ENCODE measurements around the gene TOR1B. TPM values are rescaled to one million over a fixed set of nuclear protein-coding genes. Genes with fewer than 3 reads are reported as not detected.
A peak's percentile ranks its signal among the peaks of the same experiment; 100 is the strongest.

TOR1B gene
- total RNA-seq, 1 experiment from 2014 or later = 19.0 TPM

DNA sequence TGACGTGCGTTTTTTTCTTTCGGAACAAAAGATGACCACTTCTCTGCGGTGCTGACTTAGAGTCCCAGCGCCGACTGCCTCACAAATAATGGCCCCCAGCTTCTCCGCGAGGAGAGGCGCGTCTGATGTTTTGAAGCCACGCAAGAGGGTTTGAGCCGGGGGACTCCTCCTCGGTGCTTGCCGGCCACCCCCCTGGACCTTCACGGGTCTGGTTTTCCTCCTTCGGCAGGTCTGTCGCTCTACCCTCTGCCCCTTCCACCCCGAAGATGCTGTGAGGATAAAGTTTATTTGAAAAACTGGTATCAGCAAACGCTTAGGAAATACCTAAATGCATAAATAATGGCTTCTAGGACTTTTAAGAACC is 32.9 kb downstream of the TOR1B start:
- DNase-seq (ENCODE audit: low read depth, low spot score) (no peak), ATAC-seq (no peak)
- POLR2A ChIA-PET = no interaction called here
- intact Hi-C loops (cut with micrococcal nuclease) = no loop called here
- H4K20me1 ChIP-seq (ENCODE audit: insufficient read depth) = no peaks in the 10 kb centered on the region
- H2AFZ ChIP-seq (ENCODE audit: low read depth, low read length, poor library complexity, severe bottlenecking) = no peak overlapping the region
- no peaks in the 10 kb centered on the region for H3K9me3 ChIP-seq (ENCODE audit: control insufficient read depth in 1 of 2, insufficient read depth in 1 of 2, low read depth in 1 of 2, low read length in 2 of 2)
- H3K27ac ChIP-seq (ENCODE audit: low read depth, low read length) = peak overlapping the region; percentile 54; the same call in 1 of the 2 replicates
- TF ChIP-seq CBX3 (IDR thresholded peaks at IDR 0.05; ENCODE audit: low read depth) (no peak), SIN3A (IDR thresholded peaks at IDR 0.05; ENCODE audit: low read depth) (no peak), SRF (IDR thresholded peaks at IDR 0.05; ENCODE audit: low read depth) (no peak), EGR1 (IDR thresholded peaks at IDR 0.05; ENCODE audit: low read depth) (no peak), RAD21 (IDR thresholded peaks at IDR 0.05; ENCODE audit: low read depth) (no peak), EZH2 (IDR thresholded peaks at IDR 0.05) (no peak), FOSL1 (IDR thresholded peaks at IDR 0.05; ENCODE audit: low read depth) (no peak), ZFX (IDR thresholded peaks at IDR 0.05) (no peak), EZH2phosphoT487 (IDR thresholded peaks at IDR 0.05; ENCODE audit: borderline replicate concordance) (no peak), SP1 (IDR thresholded peaks at IDR 0.05; ENCODE audit: low read depth) (no peak), POLR2AphosphoS5 (IDR thresholded peaks at IDR 0.05; ENCODE audit: low read depth, low read length) (no peak), YY1 (IDR thresholded peaks at IDR 0.05; ENCODE audit: extremely low read depth, insufficient replicate concordance, low read depth, low read length) (no peak), ELF1 (IDR thresholded peaks at IDR 0.05; ENCODE audit: borderline replicate concordance, low read depth) (no peak)
- TF ChIP-seq, protein P1, sequence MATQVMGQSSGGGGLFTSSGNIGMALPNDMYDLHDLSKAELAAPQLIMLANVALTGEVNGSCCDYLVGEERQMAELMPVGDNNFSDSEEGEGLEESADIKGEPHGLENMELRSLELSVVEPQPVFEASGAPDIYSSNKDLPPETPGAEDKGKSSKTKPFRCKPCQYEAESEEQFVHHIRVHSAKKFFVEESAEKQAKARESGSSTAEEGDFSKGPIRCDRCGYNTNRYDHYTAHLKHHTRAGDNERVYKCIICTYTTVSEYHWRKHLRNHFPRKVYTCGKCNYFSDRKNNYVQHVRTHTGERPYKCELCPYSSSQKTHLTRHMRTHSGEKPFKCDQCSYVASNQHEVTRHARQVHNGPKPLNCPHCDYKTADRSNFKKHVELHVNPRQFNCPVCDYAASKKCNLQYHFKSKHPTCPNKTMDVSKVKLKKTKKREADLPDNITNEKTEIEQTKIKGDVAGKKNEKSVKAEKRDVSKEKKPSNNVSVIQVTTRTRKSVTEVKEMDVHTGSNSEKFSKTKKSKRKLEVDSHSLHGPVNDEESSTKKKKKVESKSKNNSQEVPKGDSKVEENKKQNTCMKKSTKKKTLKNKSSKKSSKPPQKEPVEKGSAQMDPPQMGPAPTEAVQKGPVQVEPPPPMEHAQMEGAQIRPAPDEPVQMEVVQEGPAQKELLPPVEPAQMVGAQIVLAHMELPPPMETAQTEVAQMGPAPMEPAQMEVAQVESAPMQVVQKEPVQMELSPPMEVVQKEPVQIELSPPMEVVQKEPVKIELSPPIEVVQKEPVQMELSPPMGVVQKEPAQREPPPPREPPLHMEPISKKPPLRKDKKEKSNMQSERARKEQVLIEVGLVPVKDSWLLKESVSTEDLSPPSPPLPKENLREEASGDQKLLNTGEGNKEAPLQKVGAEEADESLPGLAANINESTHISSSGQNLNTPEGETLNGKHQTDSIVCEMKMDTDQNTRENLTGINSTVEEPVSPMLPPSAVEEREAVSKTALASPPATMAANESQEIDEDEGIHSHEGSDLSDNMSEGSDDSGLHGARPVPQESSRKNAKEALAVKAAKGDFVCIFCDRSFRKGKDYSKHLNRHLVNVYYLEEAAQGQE (IDR thresholded peaks at IDR 0.05; ENCODE audit: low read depth) = no peak
- TF ChIP-seq, protein P2, sequence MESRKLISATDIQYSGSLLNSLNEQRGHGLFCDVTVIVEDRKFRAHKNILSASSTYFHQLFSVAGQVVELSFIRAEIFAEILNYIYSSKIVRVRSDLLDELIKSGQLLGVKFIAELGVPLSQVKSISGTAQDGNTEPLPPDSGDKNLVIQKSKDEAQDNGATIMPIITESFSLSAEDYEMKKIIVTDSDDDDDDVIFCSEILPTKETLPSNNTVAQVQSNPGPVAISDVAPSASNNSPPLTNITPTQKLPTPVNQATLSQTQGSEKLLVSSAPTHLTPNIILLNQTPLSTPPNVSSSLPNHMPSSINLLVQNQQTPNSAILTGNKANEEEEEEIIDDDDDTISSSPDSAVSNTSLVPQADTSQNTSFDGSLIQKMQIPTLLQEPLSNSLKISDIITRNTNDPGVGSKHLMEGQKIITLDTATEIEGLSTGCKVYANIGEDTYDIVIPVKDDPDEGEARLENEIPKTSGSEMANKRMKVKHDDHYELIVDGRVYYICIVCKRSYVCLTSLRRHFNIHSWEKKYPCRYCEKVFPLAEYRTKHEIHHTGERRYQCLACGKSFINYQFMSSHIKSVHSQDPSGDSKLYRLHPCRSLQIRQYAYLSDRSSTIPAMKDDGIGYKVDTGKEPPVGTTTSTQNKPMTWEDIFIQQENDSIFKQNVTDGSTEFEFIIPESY (IDR thresholded peaks at IDR 0.05; ENCODE audit: extremely low read depth, insufficient replicate concordance, low read length) = no peak
- TF ChIP-seq, protein P3, sequence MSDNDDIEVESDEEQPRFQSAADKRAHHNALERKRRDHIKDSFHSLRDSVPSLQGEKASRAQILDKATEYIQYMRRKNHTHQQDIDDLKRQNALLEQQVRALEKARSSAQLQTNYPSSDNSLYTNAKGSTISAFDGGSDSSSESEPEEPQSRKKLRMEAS (IDR thresholded peaks at IDR 0.05) = no peak
- TF ChIP-seq, protein P4, sequence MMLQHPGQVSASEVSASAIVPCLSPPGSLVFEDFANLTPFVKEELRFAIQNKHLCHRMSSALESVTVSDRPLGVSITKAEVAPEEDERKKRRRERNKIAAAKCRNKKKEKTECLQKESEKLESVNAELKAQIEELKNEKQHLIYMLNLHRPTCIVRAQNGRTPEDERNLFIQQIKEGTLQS (IDR thresholded peaks at IDR 0.05) = no peak
- H3K36me3 ChIP-seq (ENCODE audit: control insufficient read depth in 1 of 2, insufficient read depth in 2 of 2, low read length in 2 of 2) = peaks cover 7 to 11% of the 10 kb centered on the region in 2 experiments
- RAD21 ChIA-PET (ENCODE audit: low non-redundant PET in 1 of 2, low total read pairs in 2 of 2, uncharacterized antibody in 2 of 2, unreplicated experiment in 2 of 2) = no interaction called here
- H3K79me2 ChIP-seq (ENCODE audit: insufficient read depth, low read length) = peaks cover 19% of the 10 kb centered on the region
- H3K4me3 ChIP-seq (replicated peaks in 1 of 2; ENCODE audit: low read depth in 1 of 2, low read length in 2 of 2) = peak overlapping the region; percentile 60 to 100
- H3K9ac ChIP-seq (ENCODE audit: low read length) = peak overlapping the region; percentile 90
- TSS peak; percentile 67 for BruUV-seq (replicated peaks)
- H3K4me2 ChIP-seq (ENCODE audit: low read length) = peak overlapping the region; percentile 94
- H3K27me3 ChIP-seq (ENCODE audit: insufficient read depth, low read length) = no peaks in the 10 kb centered on the region
- no peaks in the 10 kb centered on the region for H3K9me2 ChIP-seq (ENCODE audit: insufficient read depth)
- H3K4me1 ChIP-seq (ENCODE audit: control insufficient read depth in 1 of 2, insufficient read depth in 2 of 2, low read length in 2 of 2) = peaks cover 4 to 18% of the 10 kb centered on the region in 2 experiments; a peak in 3 of 4 replicates
- CTCF ChIA-PET = no interaction called here
